HG03565 (cell line): Measurements from ENCODE around the gene DSCAML1.

ENCODE experiments used
- ATAC-seq: cut with Tn5 transposase; IDR thresholded peaks from one replicate; pipeline ENCODE4 v1.9.1; 2021; ENCODE audit warnings: mild to moderate bottlenecking, moderate library complexity; ENCODE audit not compliant: unreplicated experiment

The DSCAML1 gene

GRCh38 chr11:117796872-117797529 lies at the start of gene DSCAML1:
TSS of gene DSCAML1 (minus strand) at chr11:117797216. CDS start at chr11:117797079, 137 bp downstream.
- no peak for ATAC-seq

GRCh38 chr11:117843666-117844484 lies 46.9 kb upstream of the DSCAML1 start:
- no peak for ATAC-seq

GRCh38 chr11:117842131-117842941 lies 45.3 kb upstream of the DSCAML1 start:
- no peak for ATAC-seq

- ATAC-seq: no peak
Observed at GRCh38 chr11:117841551-117842031, 44.6 kb upstream of the DSCAML1 start.

GRCh38 chr11:117840881-117841550 lies 44.0 kb upstream of the DSCAML1 start:
- ATAC-seq: no peak

- no peak for ATAC-seq
Observed at GRCh38 chr11:117839936-117840813, 43.2 kb upstream of the DSCAML1 start.

- ATAC-seq: no peak
Observed at GRCh38 chr11:117839380-117839881, 42.4 kb upstream of the DSCAML1 start.

GRCh38 chr11:117838901-117839300 lies 41.9 kb upstream of the DSCAML1 start:
- ATAC-seq: no peak

- ATAC-seq: no peak
Observed at GRCh38 chr11:117837791-117838190, 40.8 kb upstream of the DSCAML1 start.

- no peak for ATAC-seq
Observed at GRCh38 chr11:117837070-117837776, 40.2 kb upstream of the DSCAML1 start.

GRCh38 chr11:117836077-117836960 lies 39.3 kb upstream of the DSCAML1 start:
- ATAC-seq: no peak

- ATAC-seq: no peak
Observed at GRCh38 chr11:117835576-117835975, 38.6 kb upstream of the DSCAML1 start.

GRCh38 chr11:117834838-117835443 lies 37.9 kb upstream of the DSCAML1 start:
- no peak for ATAC-seq

GRCh38 chr11:117834068-117834810 lies 37.2 kb upstream of the DSCAML1 start:
- ATAC-seq: no peak

- ATAC-seq: no peak
Observed at GRCh38 chr11:117833401-117833891, 36.4 kb upstream of the DSCAML1 start.

GRCh38 chr11:117832511-117832910 lies 35.5 kb upstream of the DSCAML1 start:
- ATAC-seq: no peak
